ENCODE results near the gene TRIM24.

TRIM24 gene

GRCh38 chr7:138607216-138608126 lies 147.4 kb downstream of the TRIM24 start:
- TF ChIP-seq CTCF (IDR thresholded peaks at IDR 0.05; ENCODE audit: low read length, missing control alignments): no peak
- no peak overlapping the region for H3K4me3 ChIP-seq (replicated peaks; ENCODE audit: low read depth, low read length)
- DNase-seq (ENCODE audit: low read depth): no peak

- H3K4me3 ChIP-seq (replicated peaks; ENCODE audit: low read depth, low read length): no peak overlapping the region
- DNase-seq (ENCODE audit: low read depth): peak; percentile 56
- no peak for TF ChIP-seq CTCF (IDR thresholded peaks at IDR 0.05; ENCODE audit: low read length, missing control alignments)
Measured at GRCh38 chr7:138608275-138608674, 148.2 kb downstream of the TRIM24 start.

GRCh38 chr7:138610671-138611170 lies 150.7 kb downstream of the TRIM24 start:
- no peak for DNase-seq (ENCODE audit: low read depth)
- no peak for TF ChIP-seq CTCF (IDR thresholded peaks at IDR 0.05; ENCODE audit: low read length, missing control alignments)
- H3K4me3 ChIP-seq (replicated peaks; ENCODE audit: low read depth, low read length): no peak overlapping the region

DNA sequence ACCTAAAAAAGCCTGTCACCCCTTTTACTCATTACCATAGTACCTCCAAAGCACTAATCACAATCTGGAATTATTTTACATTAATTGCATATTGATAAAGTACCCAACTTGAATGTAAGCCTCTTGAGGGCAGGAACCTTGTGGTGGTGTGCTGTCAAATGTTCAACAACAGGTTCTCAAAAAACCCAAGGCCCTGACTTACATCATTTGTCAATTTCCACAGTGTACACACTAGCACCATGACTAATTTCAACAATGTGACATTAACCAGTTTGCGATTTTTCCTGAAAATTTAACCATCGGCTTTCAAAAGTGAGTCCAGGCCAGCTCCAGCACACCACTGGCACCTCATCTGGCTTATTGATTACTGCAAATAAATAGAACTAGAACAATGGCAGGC lies 153.6 kb downstream of the TRIM24 start:
- no peak for TF ChIP-seq CTCF (IDR thresholded peaks at IDR 0.05; ENCODE audit: low read length, missing control alignments)
- H3K4me3 ChIP-seq (replicated peaks; ENCODE audit: low read depth, low read length): no peak overlapping the region
- no peak for DNase-seq (ENCODE audit: low read depth)

DNA sequence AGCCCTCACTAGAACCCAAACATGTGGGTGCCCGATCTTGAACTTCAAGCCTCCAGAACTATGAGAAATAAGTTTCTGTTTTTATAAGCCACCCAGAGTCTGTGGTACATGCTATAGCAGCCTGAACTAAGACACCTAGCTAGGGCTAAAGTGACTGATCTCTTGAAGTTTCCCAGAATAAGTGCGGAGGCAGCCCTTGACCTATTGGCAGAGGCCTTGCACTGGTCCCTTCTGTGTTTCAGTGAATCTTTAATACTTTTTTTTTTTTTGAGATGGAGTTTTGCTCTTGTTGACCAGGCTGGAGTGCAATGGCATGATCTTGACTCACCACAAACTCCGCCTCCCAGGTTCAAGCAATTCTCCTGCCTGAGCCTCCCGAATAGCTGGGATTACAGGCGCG lies 156.0 kb downstream of the TRIM24 start:
- TF ChIP-seq CTCF (IDR thresholded peaks at IDR 0.05; ENCODE audit: low read length, missing control alignments): no peak
- no peak for DNase-seq (ENCODE audit: low read depth)
- no peak overlapping the region for H3K4me3 ChIP-seq (replicated peaks; ENCODE audit: low read depth, low read length)

DNA sequence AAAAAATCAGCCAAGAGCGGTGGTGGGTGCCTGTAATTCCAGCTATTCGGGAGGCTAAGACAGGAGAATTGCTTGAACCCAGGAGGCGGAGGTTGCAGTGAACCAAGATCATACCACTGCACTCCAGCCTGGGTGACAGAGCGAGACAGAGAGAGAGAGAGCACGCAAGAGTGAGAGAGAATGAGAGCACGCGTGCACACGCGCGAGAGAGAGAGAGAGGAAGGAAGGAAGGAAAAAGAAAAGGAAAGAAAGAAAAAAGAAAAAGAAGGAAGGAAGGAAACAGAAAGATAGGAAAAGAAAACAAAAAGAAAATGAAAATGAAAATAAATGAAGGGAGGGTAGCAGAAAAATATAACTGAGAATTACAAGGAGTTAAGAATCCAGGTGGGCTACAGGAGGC lies 158.4 kb downstream of the TRIM24 start:
- TF ChIP-seq CTCF (IDR thresholded peaks at IDR 0.05; ENCODE audit: low read length, missing control alignments): no peak
- no peak for DNase-seq (ENCODE audit: low read depth)
- H3K4me3 ChIP-seq (replicated peaks; ENCODE audit: low read depth, low read length): no peak overlapping the region
